ENCODE results near the gene CAMK2D.
"Not testable (repeated sequence)": the region's sequence is repeated elsewhere in the genome, so short reads cannot be mapped to it uniquely, and the experiment has no call there.

The CAMK2D gene

GRCh38 chr4:113732967-113733527 is 28.5 kb downstream of the CAMK2D start:
- no peak for TF ChIP-seq GATA1 (IDR thresholded peaks at IDR 0.05; ENCODE audit: low read depth, low read length)
- no peak for TF ChIP-seq POLR2A (IDR thresholded peaks at IDR 0.05; ENCODE audit: low read length)
- DNase-seq: no peak

- TF ChIP-seq GATA1 (IDR thresholded peaks at IDR 0.05; ENCODE audit: low read depth, low read length): no peak
- TF ChIP-seq POLR2A (IDR thresholded peaks at IDR 0.05; ENCODE audit: low read length): no peak
These were observed 30.9 kb downstream of the CAMK2D start for GRCh38 chr4:113730467-113731216.

GRCh38 chr4:113727802-113728201 is 33.7 kb downstream of the CAMK2D start:
- TF ChIP-seq POLR2A (IDR thresholded peaks at IDR 0.05; ENCODE audit: low read length): no peak
- TF ChIP-seq GATA1 (IDR thresholded peaks at IDR 0.05; ENCODE audit: low read depth, low read length): no peak
- DNase-seq: no peak

More at GRCh38 chr4:113730467-113731216, 30.9 kb downstream of the CAMK2D start:
- DNase-seq: no peak

GRCh38 chr4:113725963-113726362 is 35.6 kb downstream of the CAMK2D start:
- no peak for DNase-seq
- TF ChIP-seq POLR2A (IDR thresholded peaks at IDR 0.05; ENCODE audit: low read length): no peak
- TF ChIP-seq GATA1 (IDR thresholded peaks at IDR 0.05; ENCODE audit: low read depth, low read length): no peak

GRCh38 chr4:113718252-113718651 is 43.3 kb downstream of the CAMK2D start:
- TF ChIP-seq POLR2A (IDR thresholded peaks at IDR 0.05; ENCODE audit: low read length) (no peak), GATA1 (IDR thresholded peaks at IDR 0.05; ENCODE audit: low read depth, low read length) (no peak)
- DNase-seq: no peak

GRCh38 chr4:113711883-113712662 is 49.5 kb downstream of the CAMK2D start:
- DNase-seq: no peak
- no peak for TF ChIP-seq POLR2A (IDR thresholded peaks at IDR 0.05; ENCODE audit: low read length)
- TF ChIP-seq GATA1 (IDR thresholded peaks at IDR 0.05; ENCODE audit: low read depth, low read length): no peak

- no peak for DNase-seq
- TF ChIP-seq POLR2A (IDR thresholded peaks at IDR 0.05; ENCODE audit: low read length) (no peak), GATA1 (IDR thresholded peaks at IDR 0.05; ENCODE audit: low read depth, low read length) (no peak)
These were observed 53.3 kb downstream of the CAMK2D start for GRCh38 chr4:113708250-113708649.

- no peak for DNase-seq
- no peak for TF ChIP-seq POLR2A (IDR thresholded peaks at IDR 0.05; ENCODE audit: low read length)
- TF ChIP-seq GATA1 (IDR thresholded peaks at IDR 0.05; ENCODE audit: low read depth, low read length): no peak
These were observed 54.5 kb downstream of the CAMK2D start for GRCh38 chr4:113707048-113707447.

- not testable (repeated sequence) for DNase-seq
These were observed 56.4 kb downstream of the CAMK2D start for GRCh38 chr4:113705097-113705496.

- DNase-seq: not testable (repeated sequence)
These were observed 58.9 kb downstream of the CAMK2D start for GRCh38 chr4:113702596-113702995.

GRCh38 chr4:113701169-113701568 is 60.4 kb downstream of the CAMK2D start:
- TF ChIP-seq POLR2A (IDR thresholded peaks at IDR 0.05; ENCODE audit: low read length): no peak
- no peak for TF ChIP-seq GATA1 (IDR thresholded peaks at IDR 0.05; ENCODE audit: low read depth, low read length)
- DNase-seq: no peak

GRCh38 chr4:113700602-113701150 is 60.9 kb downstream of the CAMK2D start:
- no peak for TF ChIP-seq GATA1 (IDR thresholded peaks at IDR 0.05; ENCODE audit: low read depth, low read length)
- no peak for TF ChIP-seq POLR2A (IDR thresholded peaks at IDR 0.05; ENCODE audit: low read length)
- DNase-seq: no peak

- TF ChIP-seq POLR2A (IDR thresholded peaks at IDR 0.05; ENCODE audit: low read length) (no peak), GATA1 (IDR thresholded peaks at IDR 0.05; ENCODE audit: low read depth, low read length) (no peak)
- no peak for DNase-seq
These were observed 61.8 kb downstream of the CAMK2D start for GRCh38 chr4:113699772-113700171.

- no peak for DNase-seq
- no peak for TF ChIP-seq GATA1 (IDR thresholded peaks at IDR 0.05; ENCODE audit: low read depth, low read length)
- TF ChIP-seq POLR2A (IDR thresholded peaks at IDR 0.05; ENCODE audit: low read length): no peak
These were observed 64.1 kb downstream of the CAMK2D start for GRCh38 chr4:113697429-113697828.

Data from erythroblast (primary cell).